ENCODE data around the gene DNAJC25.
"Not testable (repeated sequence)": the region's sequence is repeated elsewhere in the genome, so short reads cannot be mapped to it uniquely, and the experiment has no call there.

DNAJC25 gene

GRCh38 chr9:111668601-111669000 is 37.5 kb downstream of the DNAJC25 start:
- not testable (repeated sequence) for DNase-seq

GRCh38 chr9:111674319-111674718 is 43.2 kb downstream of the DNAJC25 start:
- DNase-seq = no peak

- DNase-seq = no peak
Measured at GRCh38 chr9:111676116-111676515, 45.0 kb downstream of the DNAJC25 start.

- no peak for DNase-seq
Measured at GRCh38 chr9:111678293-111678692, 47.2 kb downstream of the DNAJC25 start.

DNA sequence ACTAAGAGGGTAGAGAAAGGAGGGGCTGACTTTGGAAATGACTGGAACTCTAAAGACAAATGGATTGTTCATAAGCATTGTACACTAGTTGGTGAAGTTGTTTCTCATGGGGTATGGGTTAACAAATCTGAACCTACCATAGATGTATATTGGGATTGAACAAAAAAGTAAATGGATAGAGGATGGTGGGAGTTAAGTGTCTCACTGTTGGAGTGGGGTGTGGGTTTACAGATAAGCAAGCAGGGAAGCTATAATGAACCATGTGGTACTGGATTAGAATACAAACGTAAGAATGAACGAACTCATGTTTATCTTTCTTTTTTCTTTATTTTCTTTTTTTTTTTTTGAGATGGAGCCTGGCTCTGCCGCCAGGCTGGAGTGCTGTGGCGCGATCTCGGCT is 48.1 kb downstream of the DNAJC25 start:
- no peak for DNase-seq

- DNase-seq = no peak
Measured at GRCh38 chr9:111683392-111683791, 52.3 kb downstream of the DNAJC25 start.

DNA sequence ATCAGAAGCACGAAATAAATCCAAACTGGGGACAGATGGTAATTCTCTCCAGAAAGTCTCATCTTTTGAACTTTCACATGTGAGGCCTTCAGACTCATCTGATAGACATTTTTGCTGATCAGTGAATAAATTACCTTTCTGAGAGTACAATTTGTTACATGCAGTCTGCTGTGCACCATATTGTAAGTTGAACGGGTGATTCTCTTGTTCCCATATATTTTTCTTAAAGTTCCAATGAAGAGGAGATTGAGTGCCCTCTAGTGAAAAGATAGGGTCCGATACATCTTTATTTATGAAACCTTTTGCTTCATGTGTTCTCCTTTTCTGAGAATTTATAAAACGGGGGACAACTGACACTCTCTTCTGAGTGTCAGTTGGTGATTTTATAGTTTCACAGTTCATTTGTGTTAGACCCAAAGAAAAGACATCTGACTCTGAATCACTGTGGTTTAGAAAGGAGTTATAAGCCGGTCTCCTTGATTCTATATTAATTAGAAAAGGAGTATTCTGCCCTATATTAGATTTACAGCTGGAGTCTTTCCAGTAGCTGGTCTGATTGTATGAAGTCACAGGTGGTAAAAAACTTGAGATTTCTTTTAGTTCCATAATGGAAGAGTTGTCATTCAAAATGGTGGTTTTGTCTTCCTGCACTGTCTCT is 60.7 kb downstream of the DNAJC25 start:
- no peak for DNase-seq

DNA sequence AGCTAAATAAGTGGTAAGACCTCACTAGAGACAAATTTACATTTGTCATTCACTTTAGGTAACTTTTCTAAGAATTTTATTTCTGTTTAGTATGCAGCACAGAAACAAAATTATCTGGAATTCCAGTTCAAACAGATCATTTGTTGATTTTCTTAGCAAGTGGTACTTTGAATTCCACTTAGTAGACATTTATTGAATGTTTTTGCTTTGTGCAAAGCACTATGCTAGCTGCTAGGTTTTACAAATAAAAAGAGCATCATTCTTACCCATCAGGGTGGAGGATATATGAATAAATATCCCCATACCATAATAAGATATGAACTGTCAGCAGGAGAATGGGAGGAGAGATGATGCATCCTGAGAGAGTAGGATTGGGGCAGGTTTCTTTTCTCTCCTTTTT is 65.7 kb downstream of the DNAJC25 start:
- DNase-seq = no peak

GRCh38 chr9:111700776-111701175 is 69.6 kb downstream of the DNAJC25 start:
- DNase-seq = no peak
